ENCODE measurements around the gene NR2F6. TPM values are rescaled to one million over a fixed set of nuclear protein-coding genes. Genes with fewer than 3 reads are reported as not detected.
"Not testable (repeated sequence)": the region's sequence is repeated elsewhere in the genome, so short reads cannot be mapped to it uniquely, and the experiment has no call there.

Gene NR2F6
- total and polyA plus RNA-seq, 9 donors, result 26.5 to 37.9 (median 31.2) TPM

DNA sequence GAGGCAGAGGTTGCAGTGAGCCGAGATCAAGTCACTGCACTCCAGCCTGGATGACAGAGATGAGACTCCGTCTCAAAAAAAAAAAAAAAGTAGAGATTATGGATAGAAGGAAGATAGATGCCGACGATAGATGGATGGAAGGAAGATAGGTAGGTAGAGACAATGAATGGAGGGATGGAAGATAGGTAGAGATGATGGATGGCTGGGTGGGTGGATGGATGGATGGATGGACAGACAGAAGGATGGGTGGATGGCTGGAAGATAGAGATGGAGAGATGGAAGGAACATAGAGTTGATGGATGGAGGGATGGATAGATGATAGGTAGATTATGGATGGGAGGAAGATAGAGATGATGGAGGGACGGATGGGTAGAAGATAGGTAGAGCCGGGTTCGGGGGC is 49.1 kb downstream of the NR2F6 start:
- no peaks in the 10 kb centered on the region for H3K4me1 ChIP-seq (ENCODE audit: control insufficient read depth, insufficient read depth, low read length)
- 98% methylated on average over 6 of the region's 7 CpGs for WGBS (ENCODE audit: insufficient coverage)
- DNase-seq, result no peak
- H3K27me3 ChIP-seq (ENCODE audit: control insufficient read depth, insufficient read depth, low read length), result no peaks in the 10 kb centered on the region
- H3K9me3 ChIP-seq (replicated peaks; ENCODE audit: control insufficient read depth, low read depth, low read length), result no peaks in the 10 kb centered on the region
- H3K27ac ChIP-seq (ENCODE audit: low read length), result no peak overlapping the region
- peaks cover 74% of the 10 kb centered on the region for H3K36me3 ChIP-seq (ENCODE audit: control insufficient read depth, insufficient read depth, low read length)
- H3K4me3 ChIP-seq (ENCODE audit: low read length), result no peak overlapping the region

DNA sequence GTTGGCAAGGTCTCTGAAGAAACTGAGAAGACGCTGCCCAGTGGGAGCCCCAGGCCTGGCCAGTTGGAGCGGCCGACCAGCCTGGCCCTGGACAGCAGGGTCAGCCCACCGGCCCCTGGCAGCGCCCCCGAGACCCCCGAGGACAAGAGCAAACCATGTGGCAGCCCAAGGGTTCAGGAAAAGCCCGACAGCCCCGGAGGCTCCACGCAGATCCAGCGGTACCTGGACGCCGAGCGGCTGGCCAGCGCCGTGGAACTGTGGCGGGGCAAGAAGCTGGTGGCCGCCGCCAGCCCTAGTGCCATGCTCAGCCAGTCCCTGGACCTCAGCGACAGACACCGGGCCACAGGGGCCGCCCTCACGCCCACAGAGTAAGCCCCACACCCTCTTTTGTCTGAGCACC is 50.6 kb downstream of the NR2F6 start:
- 95% methylated on average over 23 of the region's 23 CpGs for WGBS (ENCODE audit: insufficient coverage)
- no peak overlapping the region for H3K4me3 ChIP-seq (ENCODE audit: low read length)
- H3K27me3 ChIP-seq (ENCODE audit: control insufficient read depth, insufficient read depth, low read length), result no peaks in the 10 kb centered on the region
- H3K4me1 ChIP-seq (ENCODE audit: control insufficient read depth, insufficient read depth, low read length), result no peaks in the 10 kb centered on the region
- DNase-seq, result no peak
- H3K9me3 ChIP-seq (replicated peaks; ENCODE audit: control insufficient read depth, low read depth, low read length), result no peaks in the 10 kb centered on the region
- H3K36me3 ChIP-seq (ENCODE audit: control insufficient read depth, insufficient read depth, low read length), result peaks cover 71% of the 10 kb centered on the region
- no peak overlapping the region for H3K27ac ChIP-seq (ENCODE audit: low read length)

- Histone ChIP-seq H3K9me3 (replicated peaks; ENCODE audit: control insufficient read depth, low read depth, low read length) (no peaks in the 10 kb centered on the region), H3K4me3 (ENCODE audit: low read length) (no peak overlapping the region), H3K4me1 (ENCODE audit: control insufficient read depth, insufficient read depth, low read length) (no peaks in the 10 kb centered on the region), H3K27me3 (ENCODE audit: control insufficient read depth, insufficient read depth, low read length) (no peaks in the 10 kb centered on the region), H3K36me3 (ENCODE audit: control insufficient read depth, insufficient read depth, low read length) (peaks cover 71% of the 10 kb centered on the region), H3K27ac (ENCODE audit: low read length) (no peak overlapping the region)
- DNase-seq, result no peak
- WGBS (ENCODE audit: insufficient coverage), result 98% methylated on average over 7 of the region's 16 CpGs
Observed at GRCh38 chr19:17194608-17195007, 51.1 kb downstream of the NR2F6 start.

- H3K36me3 ChIP-seq (ENCODE audit: control insufficient read depth, insufficient read depth, low read length), result peaks cover 72% of the 10 kb centered on the region
- no peak for DNase-seq
- no peak overlapping the region for H3K27ac ChIP-seq (ENCODE audit: low read length)
- no peaks in the 10 kb centered on the region for H3K4me1 ChIP-seq (ENCODE audit: control insufficient read depth, insufficient read depth, low read length)
- H3K4me3 ChIP-seq (ENCODE audit: low read length), result no peak overlapping the region
- whole genome bisulfite sequencing (ENCODE audit: insufficient coverage), result 98% methylated on average over 26 of the region's 26 CpGs
- no peaks in the 10 kb centered on the region for H3K27me3 ChIP-seq (ENCODE audit: control insufficient read depth, insufficient read depth, low read length)
- H3K9me3 ChIP-seq (replicated peaks; ENCODE audit: control insufficient read depth, low read depth, low read length), result no peaks in the 10 kb centered on the region
Observed at GRCh38 chr19:17192751-17193150, 53.0 kb downstream of the NR2F6 start.

- not testable (repeated sequence) for H3K9me3 ChIP-seq (replicated peaks; ENCODE audit: control insufficient read depth, low read depth, low read length); H3K4me1 ChIP-seq (ENCODE audit: control insufficient read depth, insufficient read depth, low read length); H3K4me3 ChIP-seq (ENCODE audit: low read length); DNase-seq; H3K27me3 ChIP-seq (ENCODE audit: control insufficient read depth, insufficient read depth, low read length); H3K27ac ChIP-seq (ENCODE audit: low read length)
- 100% methylated on average over 4 of the region's 6 CpGs for WGBS (ENCODE audit: insufficient coverage)
- H3K36me3 ChIP-seq (ENCODE audit: control insufficient read depth, insufficient read depth, low read length), result peaks cover 75% of the 10 kb centered on the region
Observed at GRCh38 chr19:17191736-17192135, 54.0 kb downstream of the NR2F6 start.

GRCh38 chr19:17185590-17185989 is 60.1 kb downstream of the NR2F6 start:
- no peaks in the 10 kb centered on the region for H3K27me3 ChIP-seq (ENCODE audit: control insufficient read depth, insufficient read depth, low read length)
- peaks cover 67% of the 10 kb centered on the region for H3K36me3 ChIP-seq (ENCODE audit: control insufficient read depth, insufficient read depth, low read length)
- DNase-seq, result no peak
- H3K9me3 ChIP-seq (replicated peaks; ENCODE audit: control insufficient read depth, low read depth, low read length), result no peaks in the 10 kb centered on the region
- 96% methylated on average over 7 of the region's 8 CpGs for WGBS (ENCODE audit: insufficient coverage)
- no peak overlapping the region for H3K27ac ChIP-seq (ENCODE audit: low read length)
- H3K4me1 ChIP-seq (ENCODE audit: control insufficient read depth, insufficient read depth, low read length), result peaks cover 6% of the 10 kb centered on the region
- no peak overlapping the region for H3K4me3 ChIP-seq (ENCODE audit: low read length)

DNA sequence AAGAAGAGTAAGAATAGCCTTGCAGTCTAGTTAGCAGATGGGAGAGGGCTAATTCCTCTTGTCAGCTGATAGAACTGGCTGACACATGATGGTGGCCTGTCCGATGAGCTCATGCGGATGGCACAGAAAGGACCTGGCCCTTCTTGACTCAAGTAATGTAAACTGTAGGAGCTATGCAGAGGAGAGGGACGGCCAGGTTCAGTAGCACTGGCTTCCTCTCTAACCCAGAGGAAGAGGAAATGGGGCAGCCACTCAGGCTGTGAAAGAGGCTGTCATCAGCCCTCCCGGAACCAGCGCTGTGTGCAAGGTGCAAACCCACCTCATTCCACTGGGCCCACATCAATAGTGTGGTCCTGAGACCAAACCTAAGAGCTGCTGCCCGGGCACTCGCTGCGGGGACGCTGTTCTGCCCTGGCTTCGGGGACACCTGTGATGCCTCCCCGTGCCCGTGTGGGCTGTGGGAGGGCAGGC is 61.3 kb downstream of the NR2F6 start:
- H3K9me3 ChIP-seq (replicated peaks; ENCODE audit: control insufficient read depth, low read depth, low read length), result no peaks in the 10 kb centered on the region
- H3K4me3 ChIP-seq (ENCODE audit: low read length), result no peak overlapping the region
- H3K27ac ChIP-seq (ENCODE audit: low read length), result no peak overlapping the region
- whole genome bisulfite sequencing (ENCODE audit: insufficient coverage), result 75% methylated on average over 9 of the region's 12 CpGs
- peaks cover 62% of the 10 kb centered on the region for H3K36me3 ChIP-seq (ENCODE audit: control insufficient read depth, insufficient read depth, low read length)
- H3K27me3 ChIP-seq (ENCODE audit: control insufficient read depth, insufficient read depth, low read length), result no peaks in the 10 kb centered on the region
- H3K4me1 ChIP-seq (ENCODE audit: control insufficient read depth, insufficient read depth, low read length), result peaks cover 6% of the 10 kb centered on the region
- no peak for DNase-seq

DNA sequence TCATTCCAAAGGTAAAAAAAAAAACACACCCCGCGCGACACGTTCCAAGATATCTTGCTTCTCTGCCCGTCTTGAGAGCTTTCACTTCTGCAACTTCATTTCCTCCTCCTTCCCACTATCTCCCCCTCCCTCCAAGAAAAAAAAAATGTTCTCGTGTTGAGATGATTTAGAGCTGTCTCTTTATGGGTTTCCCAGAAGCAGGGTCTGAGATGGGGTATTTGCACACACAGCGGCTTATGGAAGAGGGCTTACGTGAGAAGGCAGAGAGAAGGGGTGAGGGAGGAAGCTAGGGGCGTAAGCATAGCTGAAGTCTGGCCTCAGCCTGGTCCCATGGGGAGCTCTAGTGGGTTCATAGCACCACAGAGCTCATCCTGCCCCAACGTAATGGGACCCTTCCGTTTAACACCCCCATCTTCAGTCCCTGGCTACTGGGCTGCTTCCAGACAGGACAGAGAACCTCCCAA is 61.8 kb downstream of the NR2F6 start:
- DNase-seq, result peak; percentile 76
- Histone ChIP-seq H3K4me3 (ENCODE audit: low read length) (no peak overlapping the region), H3K36me3 (ENCODE audit: control insufficient read depth, insufficient read depth, low read length) (peaks cover 57% of the 10 kb centered on the region), H3K9me3 (replicated peaks; ENCODE audit: control insufficient read depth, low read depth, low read length) (no peaks in the 10 kb centered on the region), H3K27ac (ENCODE audit: low read length) (no peak overlapping the region), H3K4me1 (ENCODE audit: control insufficient read depth, insufficient read depth, low read length) (peaks cover 6% of the 10 kb centered on the region), H3K27me3 (ENCODE audit: control insufficient read depth, insufficient read depth, low read length) (no peaks in the 10 kb centered on the region)
- 63% methylated on average over 5 of the region's 11 CpGs for WGBS (ENCODE audit: insufficient coverage)

DNA sequence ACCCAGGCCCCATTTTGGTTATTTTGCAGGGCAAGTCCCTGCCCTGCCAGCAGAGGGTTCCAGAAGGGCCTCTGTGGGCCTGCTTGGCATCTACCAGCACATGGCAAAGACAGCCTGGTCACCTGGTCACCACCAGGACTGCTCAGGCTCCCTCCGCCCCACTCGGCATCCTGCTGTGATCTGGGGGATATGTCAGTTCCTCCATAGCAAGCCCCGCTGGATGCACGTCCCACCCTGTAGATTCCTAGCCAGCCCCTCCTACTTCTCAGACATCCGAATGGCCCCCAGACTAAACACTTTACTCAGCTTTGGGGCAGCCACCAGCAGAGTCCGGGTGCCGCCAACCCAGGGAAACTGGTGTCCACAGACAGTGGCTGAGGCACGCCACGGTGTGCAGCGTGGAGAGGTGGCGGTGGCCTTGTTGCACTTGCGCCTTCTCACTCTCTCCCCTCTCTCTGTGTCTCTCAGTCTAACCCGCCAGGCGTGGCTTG is 62.4 kb downstream of the NR2F6 start:
- no peak for DNase-seq
- WGBS (ENCODE audit: insufficient coverage), result 55% methylated on average over 9 of the region's 14 CpGs

More for the DNA sequence above, 62.4 kb downstream of the NR2F6 start:
- Histone ChIP-seq H3K4me1 (ENCODE audit: control insufficient read depth, insufficient read depth, low read length) (peaks cover 6% of the 10 kb centered on the region), H3K36me3 (ENCODE audit: control insufficient read depth, insufficient read depth, low read length) (peaks cover 52% of the 10 kb centered on the region), H3K27me3 (ENCODE audit: control insufficient read depth, insufficient read depth, low read length) (no peaks in the 10 kb centered on the region), H3K4me3 (ENCODE audit: low read length) (no peak overlapping the region), H3K27ac (ENCODE audit: low read length) (no peak overlapping the region), H3K9me3 (replicated peaks; ENCODE audit: control insufficient read depth, low read depth, low read length) (no peaks in the 10 kb centered on the region)

Measured in muscle of leg (tissue), 11 donors.